H1 (cell line): Measurements from ENCODE around the gene RASSF5.

Experiments used
- RAD21 ChIP-seq, 2 experiments: IDR thresholded peaks in 1 of 2; conservative IDR thresholded peaks in 1 of 2; 2 replicates each; pipeline ENCODE4 v1.6.1; 2011; ENCODE audit warnings: low read depth in 2 of 2, low read length in 2 of 2, improper control_type of control experiment in 1 of 2, inconsistent platforms in 1 of 2, mild to moderate bottlenecking in 1 of 2, moderate library complexity in 1 of 2
- TF ChIP-seq, protein P1 (sequence below), 3 experiments: IDR thresholded peaks; 1 replicate in 2 of 3; 2 replicates in 1 of 3; pipeline versions ENCODE4 v1.5.1 to v1.6.1; 2011; ENCODE audit warnings: low read length in 3 of 3, mild to moderate bottlenecking in 3 of 3, inconsistent platforms in 2 of 3, low read depth in 1 of 3, moderate library complexity in 1 of 3; ENCODE audit not compliant: insufficient read depth in 1 of 3; ENCODE audit errors: control extremely low read depth in 1 of 3
- TF ChIP-seq, protein P2 (sequence below): IDR thresholded peaks from 2 replicates; pipeline ENCODE4 v1.6.1; 2012; ENCODE audit warnings: inconsistent platforms

DNA sequence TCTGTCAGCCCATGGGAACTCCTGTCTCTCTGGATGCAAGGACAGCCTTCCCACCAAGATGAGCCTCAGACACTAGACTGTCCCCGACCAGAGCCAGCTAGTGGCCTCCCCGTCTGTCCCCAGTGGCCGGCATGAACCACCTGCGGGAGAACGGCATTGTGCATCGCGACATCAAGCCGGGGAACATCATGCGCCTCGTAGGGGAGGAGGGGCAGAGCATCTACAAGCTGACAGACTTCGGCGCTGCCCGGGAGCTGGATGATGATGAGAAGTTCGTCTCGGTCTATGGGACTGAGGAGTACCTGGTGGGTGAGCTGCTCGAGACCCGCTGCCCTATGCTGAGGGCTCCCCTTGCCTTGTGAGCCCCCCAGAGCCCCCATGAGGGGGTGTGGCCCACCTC is 31.3 kb upstream of the RASSF5 start:
- TF ChIP-seq, protein P1, sequence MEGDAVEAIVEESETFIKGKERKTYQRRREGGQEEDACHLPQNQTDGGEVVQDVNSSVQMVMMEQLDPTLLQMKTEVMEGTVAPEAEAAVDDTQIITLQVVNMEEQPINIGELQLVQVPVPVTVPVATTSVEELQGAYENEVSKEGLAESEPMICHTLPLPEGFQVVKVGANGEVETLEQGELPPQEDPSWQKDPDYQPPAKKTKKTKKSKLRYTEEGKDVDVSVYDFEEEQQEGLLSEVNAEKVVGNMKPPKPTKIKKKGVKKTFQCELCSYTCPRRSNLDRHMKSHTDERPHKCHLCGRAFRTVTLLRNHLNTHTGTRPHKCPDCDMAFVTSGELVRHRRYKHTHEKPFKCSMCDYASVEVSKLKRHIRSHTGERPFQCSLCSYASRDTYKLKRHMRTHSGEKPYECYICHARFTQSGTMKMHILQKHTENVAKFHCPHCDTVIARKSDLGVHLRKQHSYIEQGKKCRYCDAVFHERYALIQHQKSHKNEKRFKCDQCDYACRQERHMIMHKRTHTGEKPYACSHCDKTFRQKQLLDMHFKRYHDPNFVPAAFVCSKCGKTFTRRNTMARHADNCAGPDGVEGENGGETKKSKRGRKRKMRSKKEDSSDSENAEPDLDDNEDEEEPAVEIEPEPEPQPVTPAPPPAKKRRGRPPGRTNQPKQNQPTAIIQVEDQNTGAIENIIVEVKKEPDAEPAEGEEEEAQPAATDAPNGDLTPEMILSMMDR (IDR thresholded peaks at IDR 0.05; ENCODE audit: control extremely low read depth in 1 of 3, insufficient read depth in 1 of 3, low read depth in 1 of 3, low read length in 3 of 3) = no peak
- TF ChIP-seq, protein P2, sequence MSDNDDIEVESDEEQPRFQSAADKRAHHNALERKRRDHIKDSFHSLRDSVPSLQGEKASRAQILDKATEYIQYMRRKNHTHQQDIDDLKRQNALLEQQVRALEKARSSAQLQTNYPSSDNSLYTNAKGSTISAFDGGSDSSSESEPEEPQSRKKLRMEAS = no peak
- TF ChIP-seq RAD21 (IDR thresholded peaks at IDR 0.05 in 1 of 2, conservative IDR thresholded peaks at IDR 0.05 in 1 of 2; ENCODE audit: low read depth in 2 of 2, low read length in 2 of 2) = no peak
